CD4-positive, alpha-beta T cell treated with Interleukin-12 subunit alpha and Interleukin-12 subunit beta, for 1 hour (primary cell): ENCODE data around the gene RTF2.
"Not testable (repeated sequence)": the region's sequence is repeated elsewhere in the genome, so short reads cannot be mapped to it uniquely, and the experiment has no call there.

Source experiments
- DNase-seq: peaks from one replicate; pipeline ENCODE4 v3.0.0-alpha.2; 2020

The RTF2 gene

GRCh38 chr20:56554869-56555268, 86.4 kb downstream of the RTF2 start:
- DNase-seq = no peak

- DNase-seq = no peak
These were observed 90.5 kb downstream of the RTF2 start for GRCh38 chr20:56558968-56559367.

GRCh38 chr20:56564526-56564925, 96.1 kb downstream of the RTF2 start:
- not testable (repeated sequence) for DNase-seq

DNA sequence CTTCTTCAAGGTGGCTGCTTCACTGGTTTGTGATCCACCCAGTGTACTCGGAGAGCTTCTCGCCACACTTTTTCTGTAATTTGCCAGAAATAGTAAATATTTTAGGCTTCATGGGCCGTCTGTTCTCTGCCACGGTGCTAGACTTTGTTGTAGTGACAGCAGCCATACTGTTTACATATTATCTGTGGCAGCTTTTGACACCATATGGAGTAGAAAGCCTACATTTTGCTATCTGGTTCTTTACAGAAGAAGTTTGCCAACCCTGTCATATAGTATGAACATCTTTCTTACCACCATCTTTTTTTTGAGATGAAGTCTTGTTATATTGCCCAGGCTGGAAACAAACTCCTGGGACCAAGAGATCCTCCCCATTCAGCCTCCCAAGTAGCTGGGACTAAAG, 97.1 kb downstream of the RTF2 start:
- no peak for DNase-seq

- no peak for DNase-seq
These were observed 98.2 kb downstream of the RTF2 start for GRCh38 chr20:56566621-56567020.
